Stimulated activated CD4-positive, alpha-beta T cell treated with anti-CD3 and anti-CD28 coated beads, Interleukin-12 subunit alpha, Interleukin-12 subunit beta, amount 100 ng/mL, for 24 hours (primary cell): ENCODE results near the gene KIF26A.

Source experiments
- DNase-seq, 2 experiments: peaks; one replicate each; pipeline ENCODE4 v3.0.0-alpha.2; 2020; ENCODE audit warnings: low read depth in 2 of 2

Gene KIF26A

DNA sequence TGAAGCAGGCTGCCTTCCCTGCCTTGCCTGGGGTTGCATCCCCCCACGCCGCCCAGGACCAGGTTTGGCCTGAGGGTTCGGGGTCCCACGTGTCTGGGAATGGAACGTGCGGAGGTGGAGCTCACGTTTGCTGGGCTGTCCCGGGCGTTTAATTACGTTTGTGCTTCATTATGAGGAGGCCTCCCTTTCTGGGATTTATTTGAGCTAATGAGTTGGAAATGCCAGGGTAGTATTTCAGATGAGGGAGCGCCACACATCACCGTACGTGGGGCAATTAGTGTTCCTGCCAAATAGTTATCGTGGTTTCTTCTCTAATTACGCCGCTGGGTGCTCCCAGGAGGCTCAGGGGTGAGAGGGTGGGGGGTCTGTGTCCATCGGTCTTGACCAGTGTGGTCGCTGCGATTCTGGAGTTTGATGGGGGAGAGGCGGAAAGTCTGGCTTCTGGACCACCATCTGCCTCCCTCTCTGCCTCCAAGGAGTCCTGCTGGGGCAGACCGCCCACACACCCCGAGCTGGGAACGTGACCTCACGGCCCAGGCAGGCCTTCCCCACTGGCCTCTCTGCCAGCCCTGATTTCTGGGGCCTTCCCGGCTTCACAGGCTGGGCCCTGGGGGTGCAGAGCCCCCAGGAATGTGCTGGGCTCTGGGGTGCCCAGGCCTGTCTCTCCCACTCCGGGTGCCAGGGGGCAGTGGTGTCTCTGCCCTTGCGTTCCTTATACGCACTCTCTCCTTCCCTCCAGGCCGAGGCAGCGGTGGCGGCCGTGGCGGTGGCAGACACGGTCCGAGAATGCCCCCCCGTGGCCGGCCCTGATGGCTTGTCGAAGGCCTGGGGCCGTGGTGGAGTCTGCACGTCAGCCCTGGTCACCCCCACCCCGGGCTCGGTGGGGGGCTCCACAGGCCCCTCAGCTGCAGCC, 18.9 kb downstream of the KIF26A start:
- DNase-seq, result no peak

DNA sequence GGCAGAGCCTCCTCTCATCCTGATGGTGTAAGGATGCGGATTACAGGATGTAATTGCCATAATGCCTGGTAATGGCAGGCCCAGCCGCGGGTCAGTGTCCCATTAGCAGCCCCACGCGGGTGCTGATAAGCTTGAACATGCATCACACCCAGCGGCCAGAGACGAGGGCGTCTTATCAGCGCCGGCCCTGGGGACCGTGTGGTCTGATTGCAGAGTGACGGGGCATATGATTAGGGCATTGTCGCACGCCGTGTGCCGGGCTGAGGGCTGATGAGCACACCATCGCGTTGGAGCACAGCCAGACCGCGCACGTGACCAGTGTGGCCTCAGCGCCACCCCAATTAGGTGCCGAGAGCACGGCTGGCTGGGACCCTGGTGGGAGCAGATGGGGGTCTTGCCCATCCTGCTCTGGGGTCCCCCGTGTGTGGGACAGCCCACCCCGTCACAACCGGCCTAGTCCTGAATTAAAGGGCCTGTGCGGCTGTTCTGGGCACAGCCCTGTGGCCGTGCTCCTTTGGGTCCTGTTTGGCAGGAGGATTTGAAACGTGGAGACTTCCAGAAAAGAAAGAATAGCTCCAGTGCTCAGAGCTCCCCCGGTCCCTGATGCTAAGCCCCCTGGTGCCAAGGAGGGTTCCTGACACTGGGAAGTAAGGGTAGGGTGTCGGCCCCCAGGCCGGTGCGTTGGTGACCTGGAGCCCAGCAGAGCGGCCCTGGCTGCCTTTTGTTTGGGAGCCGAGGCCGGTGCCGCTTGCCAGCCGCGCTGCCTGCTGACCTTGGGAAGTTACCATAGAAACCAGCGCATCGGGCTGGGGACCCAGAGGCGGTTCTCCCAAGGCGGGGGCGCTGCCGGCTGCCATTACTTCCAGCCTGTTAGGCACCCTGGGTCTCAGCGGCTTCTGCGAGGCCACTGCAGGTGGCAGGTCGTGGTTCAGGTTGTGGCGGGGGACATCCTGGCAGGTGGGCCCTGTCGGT, 20.7 kb downstream of the KIF26A start:
- DNase-seq, result no peak

DNA sequence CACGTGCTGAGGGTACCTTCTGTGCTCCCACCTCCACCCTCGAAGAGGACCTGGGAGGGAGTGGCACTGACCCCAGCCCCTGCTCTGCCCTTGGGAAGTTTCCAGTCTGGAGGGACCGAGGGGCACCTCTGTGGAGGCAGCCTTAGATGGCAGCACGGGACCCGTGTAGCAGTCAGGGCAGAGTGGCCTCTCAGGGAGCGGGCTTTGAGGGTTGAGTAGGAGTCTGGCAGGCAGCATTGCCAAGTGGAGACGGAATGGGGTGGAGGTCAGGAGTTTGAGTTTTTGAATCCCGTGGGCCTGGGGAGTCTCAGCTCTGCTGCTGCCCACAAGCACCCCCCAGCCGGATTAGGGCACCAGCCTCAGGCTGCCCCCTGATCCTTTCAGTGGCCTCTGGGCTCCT, 21.6 kb downstream of the KIF26A start:
- no peak for DNase-seq

DNA sequence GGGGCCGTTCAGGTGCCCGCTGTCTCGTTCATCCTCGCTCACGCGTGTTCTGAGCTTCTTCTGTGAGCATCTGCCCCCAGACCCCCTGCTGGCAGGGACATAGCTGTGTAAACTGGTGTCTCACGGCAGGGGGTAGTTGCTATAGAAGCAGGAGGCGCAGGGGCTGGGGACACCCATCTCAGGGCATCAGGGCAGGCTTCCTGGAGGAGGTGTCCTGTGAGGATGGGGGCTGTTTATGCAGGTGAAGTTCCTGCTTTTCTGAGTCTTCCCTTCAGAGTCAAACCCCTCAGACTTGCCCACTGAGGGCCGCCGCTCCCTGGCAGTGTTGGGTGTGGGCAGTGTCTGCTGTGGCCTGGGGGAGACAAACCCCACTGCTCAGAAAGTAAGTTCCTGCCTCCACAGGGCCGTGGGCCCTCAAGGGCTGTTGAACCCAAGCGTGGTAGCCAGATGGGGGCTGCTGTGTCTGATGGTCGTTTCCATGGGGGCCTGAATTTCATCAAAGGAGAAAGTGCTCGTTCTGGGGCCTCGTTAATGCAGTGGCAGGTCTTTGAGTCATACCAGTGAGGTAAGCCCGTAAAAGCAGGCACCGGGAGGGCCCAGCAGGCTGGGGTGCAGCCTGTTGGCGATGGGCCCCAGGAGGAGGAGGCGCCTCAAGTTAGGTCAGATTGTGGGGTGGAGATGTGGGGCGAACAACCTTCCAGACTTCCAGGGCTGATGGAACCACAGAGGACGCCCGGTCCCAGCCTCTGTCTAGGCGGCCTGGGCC, 23.4 kb downstream of the KIF26A start:
- DNase-seq, result no peak

DNA sequence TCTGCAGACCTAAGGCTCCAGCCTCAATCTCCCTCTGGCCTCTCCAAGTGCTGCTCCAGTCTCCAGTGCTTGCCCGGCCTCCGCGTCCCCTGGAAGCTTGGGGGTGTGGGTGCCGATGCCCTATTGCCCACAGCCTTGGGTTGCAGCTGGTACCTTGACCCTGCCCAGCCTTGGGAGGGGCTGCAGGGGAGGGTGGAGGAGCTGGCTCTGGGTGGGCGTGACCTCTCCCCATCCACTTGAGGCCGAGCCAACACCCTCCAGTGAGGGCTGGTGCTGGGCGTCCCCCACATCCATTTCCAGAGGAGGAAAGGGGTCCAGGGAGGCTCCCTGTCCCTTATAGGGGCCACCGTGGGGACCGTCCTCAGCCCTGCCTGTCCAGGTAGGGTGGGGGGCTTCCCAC, 24.1 kb downstream of the KIF26A start:
- no peak for DNase-seq

DNA sequence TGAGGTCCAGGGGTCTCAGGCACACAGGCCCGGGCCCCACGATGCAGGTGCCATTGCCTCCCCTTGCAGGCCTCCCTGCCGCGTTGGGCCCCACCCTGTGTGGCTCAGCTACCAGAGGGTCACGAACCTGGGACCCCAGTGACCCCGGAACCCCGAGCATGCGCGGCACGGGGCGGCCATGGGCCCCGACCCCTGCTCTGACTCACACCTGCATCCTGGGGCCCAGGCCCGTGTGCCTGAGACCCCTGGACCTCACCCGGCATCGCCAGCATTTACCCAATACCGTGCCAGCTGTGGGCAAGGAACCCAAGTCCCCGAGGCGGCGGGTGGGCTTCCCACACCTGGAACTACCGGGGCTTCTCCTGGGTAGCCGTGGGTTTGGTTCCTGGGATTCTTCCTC, 25.2 kb downstream of the KIF26A start:
- no peak for DNase-seq

DNA sequence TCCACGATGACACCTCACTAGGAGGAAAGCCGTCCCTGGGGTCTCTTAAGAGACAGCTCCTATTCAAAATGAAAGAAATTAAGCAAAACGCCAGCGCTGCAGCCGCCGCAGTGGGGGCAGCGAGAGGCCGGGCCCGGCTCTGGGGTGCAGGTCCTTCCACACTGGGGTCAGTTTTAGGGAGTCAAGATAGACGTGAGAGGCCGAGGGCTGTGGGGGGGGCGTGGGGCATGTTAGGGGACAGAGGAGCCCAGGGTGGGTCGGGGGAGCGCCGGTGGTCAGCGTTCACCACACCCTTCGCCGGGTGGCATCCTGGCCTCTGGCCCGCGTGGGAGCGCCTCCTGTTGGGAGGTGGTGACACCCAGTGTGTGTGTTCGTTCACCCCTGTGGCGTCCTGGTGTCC, 25.7 kb downstream of the KIF26A start:
- no peak for DNase-seq

DNA sequence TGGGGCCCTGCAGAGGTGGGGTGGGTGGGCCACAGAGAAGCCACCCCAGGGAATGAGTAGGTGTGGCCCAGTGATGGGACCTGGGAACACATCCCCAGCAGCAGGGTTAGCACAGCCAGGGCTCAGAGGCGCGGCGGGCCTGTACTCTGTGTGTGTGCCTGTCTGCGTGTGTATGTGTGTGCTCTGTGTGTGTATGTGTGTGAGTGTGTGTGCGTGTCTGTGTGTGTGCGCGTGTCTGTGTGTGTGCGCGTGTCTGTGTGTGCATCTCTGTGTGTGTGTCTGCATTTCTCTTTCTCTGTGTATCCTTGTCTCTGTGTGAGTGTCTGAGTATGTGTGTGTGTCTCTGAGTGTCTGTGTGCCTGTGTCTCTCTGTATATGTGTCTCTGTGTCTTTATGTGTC, 26.1 kb downstream of the KIF26A start:
- no peak for DNase-seq

DNA sequence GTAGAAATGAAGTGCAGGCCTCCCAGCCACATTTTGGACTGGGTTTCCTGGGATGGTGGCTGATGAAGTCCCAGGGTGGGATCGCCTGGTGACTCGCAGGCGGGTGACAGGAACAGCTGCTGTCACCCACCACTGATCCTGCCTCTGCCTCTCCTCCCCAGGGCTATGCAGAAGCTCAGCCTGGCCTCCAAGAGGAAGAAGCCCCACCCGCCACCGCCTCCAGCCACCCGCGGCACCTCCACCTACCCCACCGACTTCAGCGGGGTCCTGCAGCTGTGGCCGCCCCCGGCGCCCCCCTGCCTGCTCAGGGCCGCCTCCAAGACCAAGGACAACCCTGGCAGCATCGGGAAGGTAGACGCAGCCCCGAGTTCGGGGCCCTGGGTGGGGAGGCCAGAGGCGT, 28.3 kb downstream of the KIF26A start:
- DNase-seq, result no peak

DNA sequence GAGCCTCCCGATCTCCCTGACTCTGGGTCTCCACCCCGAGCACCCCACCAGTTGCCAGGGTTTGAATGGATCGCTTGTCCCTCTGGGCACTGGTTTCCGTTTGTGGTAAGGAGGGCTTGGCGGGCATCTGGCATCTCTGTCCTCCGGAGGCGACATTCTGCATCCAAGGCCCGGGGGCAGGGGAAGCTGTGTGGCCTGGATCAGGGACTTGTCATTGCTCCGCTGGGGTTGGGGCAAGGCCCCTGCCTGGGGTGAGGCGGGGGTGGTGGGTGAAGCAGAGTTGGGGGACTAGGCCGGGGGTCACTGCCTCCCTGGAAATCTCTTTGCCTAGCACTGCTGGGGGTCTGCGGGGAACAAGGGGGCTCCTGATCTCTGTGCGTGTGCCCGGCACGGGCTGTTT, 30.2 kb downstream of the KIF26A start:
- DNase-seq, result no peak

DNA sequence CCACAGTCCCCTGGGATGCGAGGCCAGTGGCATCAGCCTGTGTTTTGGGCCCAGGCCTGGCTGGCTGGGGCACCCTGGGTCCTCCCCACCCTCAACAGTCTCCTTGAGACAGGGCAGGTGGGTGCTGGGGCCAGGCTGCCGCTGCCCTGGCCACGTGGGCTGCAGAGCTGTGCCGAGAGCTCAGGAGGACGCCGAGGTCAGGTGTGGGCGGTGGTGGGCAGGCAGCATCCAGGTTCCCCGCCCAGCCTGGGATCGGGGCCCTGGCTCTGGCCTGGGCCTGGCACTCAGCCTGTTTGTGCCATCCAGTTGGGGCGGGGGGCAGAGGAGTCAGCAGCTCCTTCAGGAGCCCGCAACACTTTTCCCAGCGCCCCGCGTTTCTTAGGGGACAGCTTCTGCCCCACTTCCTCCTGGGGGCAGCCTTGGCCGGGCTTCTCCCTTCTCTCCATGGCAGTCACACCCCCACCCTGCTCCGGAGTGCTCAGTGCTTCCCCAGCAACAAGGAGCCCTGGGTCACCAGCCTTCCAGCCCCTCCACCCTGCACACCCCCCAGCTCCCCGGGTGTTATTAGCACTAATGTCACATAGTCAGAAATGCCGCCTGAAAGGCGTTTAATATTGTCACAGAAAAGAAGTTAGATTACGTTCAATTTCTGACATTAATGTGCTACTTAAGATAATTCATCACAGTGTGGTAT, 30.8 kb downstream of the KIF26A start:
- DNase-seq, result no peak

DNA sequence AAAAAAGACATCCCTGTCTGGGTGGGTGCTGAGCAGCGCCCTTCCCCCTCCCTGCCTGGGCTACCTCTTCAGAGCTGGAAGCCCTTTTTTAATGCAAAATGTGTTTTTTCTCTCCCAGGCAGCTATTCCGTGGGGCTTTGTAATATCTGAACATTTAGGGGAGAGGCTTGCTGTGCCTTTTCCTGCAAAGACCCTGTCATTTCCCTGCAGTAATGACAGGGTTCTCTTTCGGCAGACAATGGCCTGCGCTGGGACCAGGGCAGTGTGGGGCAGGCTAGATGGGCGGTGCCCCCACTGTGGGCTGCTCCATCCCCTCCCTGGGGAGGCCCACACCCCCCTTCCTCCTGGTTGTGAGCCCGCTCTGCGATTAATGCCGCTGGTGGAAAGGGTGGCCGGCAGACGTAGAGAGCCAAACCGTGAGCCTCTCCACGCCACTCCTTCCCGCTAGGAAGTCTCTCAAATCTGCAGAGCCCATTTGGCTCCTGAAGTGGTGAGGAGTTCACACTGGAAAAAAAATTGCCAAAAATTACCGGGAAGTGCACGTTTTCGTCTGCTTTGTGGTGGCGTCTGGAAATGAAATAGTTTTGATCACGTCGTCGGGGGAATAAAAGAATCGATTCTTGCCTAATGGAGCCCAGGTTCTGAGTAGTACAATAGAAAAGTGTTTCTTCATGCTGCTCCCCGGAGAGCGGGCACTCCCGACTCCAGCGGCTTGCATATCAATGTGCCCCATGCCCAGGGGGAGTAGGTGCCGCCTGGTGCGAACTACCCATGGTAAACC, 31.5 kb downstream of the KIF26A start:
- no peak for DNase-seq

DNA sequence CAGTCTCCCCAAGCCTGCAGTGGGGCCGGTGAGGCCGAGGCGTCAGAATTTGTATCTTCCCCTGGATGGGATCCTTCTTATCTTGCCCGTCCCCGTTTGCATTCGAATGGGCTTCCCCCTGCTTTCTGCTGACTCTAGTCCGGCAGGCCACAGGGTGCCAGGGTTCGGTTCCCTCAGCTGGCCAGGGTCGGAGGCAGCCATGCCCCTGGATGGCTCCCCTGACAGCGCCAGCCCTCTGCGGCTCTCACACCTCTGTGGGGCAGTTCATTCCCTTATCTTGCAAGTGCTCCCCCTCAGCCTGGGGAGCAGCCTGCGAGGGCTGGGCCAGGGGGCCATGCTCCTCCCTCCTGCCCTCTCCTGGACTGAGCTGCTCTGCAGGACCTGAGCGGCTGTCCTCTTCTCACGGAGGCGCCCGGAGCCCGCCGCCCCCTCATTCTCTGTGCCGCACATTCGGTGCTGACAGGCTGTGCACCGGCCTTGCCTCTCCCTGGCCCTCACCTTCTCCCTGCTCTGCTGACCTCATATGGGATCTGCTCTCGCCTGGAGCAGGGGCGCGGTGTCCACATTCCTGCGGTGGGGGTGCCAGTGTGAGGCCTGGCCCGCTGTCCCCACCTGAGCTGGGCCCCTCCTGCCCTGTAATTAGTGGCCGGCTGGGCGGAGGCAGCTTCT, 32.8 kb downstream of the KIF26A start:
- no peak for DNase-seq

DNA sequence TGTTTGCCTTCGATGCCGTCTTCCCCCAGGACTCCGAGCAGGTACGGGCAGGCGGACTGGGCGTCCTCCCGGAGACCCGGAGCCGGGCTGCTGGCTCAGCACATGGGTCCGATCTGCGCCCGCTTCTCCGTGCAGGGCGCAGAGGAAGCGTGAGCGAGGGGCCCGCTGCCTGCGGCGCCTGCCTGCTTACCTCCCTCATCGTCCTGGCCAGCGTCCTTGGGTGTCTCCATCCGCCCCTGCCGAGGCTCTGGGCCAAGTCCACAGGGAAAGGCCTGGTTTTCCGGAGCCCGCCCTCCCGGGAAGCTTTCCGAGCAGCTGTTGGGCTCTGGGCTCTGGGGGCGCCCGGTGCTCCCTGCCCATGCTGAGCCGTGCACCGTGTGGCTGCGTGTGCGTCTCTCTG, 33.5 kb downstream of the KIF26A start:
- no peak for DNase-seq

DNA sequence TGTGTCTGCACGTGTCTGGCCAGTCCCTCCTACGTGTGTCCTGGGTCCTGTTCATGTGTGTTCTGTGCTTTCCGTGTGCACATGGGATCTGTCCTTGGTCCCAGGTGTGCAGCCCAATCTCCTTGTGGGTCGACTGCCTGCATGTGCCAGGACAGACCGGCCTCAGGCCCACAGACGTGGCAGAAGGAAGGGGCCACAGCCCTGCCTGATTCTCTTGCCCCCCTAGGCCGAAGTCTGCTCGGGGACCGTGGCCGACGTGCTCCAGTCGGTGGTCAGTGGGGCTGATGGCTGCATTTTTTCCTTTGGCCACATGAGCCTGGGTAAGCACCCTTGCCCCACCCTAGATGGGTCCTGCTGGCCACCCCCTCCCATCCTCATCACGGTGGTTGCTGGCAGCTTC, 34.0 kb downstream of the KIF26A start:
- no peak for DNase-seq

DNA sequence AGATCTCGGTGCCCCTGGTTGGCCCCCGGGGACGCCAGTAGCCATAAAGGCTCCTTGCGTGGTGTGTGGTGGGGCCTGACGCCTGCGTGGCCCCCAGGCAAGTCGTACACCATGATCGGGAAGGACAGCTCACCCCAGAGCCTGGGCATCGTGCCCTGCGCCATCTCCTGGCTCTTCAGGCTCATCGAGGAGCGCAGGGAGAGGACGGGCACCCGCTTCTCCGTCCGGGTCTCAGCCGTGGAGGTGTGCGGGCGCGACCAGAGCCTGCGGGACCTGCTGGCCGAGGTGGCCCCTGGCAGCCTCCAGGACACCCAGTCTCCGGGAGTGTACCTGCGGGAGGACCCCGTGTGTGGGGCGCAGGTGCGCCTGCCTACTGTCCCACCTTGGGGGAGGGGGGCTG, 34.5 kb downstream of the KIF26A start:
- no peak for DNase-seq

DNA sequence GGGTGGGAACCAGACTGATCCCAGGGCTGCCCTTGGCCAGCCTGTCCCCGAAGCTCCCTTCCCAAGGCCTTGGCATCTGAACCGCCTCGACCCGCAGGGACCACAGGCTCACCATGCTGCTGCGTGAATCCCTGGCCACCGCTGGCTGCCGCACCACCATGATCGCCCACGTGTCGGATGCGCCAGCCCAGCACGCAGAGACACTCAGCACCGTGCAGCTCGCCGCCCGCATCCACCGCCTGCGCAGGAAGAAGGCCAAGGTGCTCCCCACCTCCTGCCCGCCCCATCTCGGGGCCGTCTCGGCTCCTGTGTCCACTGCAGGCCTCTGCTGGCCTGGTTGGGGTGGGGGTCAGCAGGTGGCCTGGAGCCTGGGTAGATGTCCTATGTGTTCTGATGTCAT, 35.7 kb downstream of the KIF26A start:
- DNase-seq, result no peak

DNA sequence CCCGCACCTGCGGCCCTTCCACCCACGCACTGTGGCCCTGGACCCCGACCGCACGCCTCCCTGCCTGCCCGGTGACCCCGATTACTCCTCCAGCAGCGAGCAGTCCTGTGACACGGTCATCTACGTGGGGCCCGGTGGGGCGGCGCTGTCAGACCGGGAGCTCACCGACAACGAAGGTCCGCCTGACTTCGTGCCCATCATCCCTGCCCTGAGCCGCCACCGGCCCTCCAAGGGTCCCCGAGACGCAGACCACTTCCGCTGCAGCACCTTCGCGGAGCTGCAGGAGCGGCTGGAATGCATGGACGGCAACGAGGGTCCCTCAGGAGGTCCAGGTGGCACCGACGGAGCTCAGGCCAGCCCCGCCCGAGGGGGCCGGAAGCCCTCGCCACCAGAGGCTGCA, 36.7 kb downstream of the KIF26A start:
- no peak for DNase-seq

DNA sequence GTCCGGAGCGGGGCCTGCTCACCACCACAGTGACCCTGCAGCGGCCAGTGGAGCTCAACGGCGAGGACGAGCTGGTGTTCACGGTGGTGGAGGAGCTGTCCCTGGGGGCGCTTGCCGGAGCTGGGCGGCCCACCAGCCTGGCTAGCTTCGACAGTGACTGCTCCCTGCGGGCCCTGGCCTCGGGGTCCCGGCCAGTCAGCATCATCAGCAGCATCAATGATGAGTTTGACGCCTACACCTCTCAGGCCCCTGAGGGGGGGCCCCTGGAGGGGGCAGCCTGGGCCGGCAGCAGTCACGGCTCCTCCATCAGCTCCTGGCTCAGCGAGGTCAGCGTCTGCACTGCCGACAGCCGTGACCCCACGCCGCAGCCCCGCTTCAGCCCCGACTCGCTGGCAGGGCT, 37.4 kb downstream of the KIF26A start:
- no peak for DNase-seq

DNA sequence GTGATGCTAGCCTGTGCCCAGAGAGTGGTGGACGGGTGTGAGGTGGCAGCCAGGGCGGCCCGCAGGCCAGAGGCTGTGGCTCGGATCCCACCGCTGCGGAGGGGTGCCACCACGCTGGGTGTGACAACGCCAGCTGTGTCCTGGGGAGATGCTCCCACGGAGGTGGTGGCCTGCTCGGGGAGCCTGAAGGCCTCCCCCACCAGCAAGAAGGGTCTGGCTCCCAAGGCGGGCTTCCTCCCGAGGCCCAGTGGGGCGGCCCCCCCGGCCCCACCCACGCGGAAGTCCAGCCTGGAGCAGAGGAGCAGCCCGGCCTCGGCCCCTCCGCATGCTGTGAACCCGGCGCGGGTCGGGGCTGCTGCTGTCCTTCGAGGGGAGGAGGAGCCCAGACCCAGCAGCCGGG, 38.2 kb downstream of the KIF26A start:
- DNase-seq, result no peak
